Measurements from ENCODE around the gene LPP. TPM values are rescaled to one million over a fixed set of nuclear protein-coding genes. Genes with fewer than 3 reads are reported as not detected.

Gene LPP
- total RNA-seq, 4 donors from 2014 or later = 56.0 to 65.7 (median 58.1) TPM

- DNase-seq (no peak), ATAC-seq (no peak)
- no peaks in the 10 kb centered on the region for H3K27me3 ChIP-seq
- in situ Hi-C loops (cut with MboI; ENCODE audit: low sequenced_read_pairs in 4 of 4) (no loop called here), intact Hi-C loops (cut with DNase I; ENCODE audit: low total_unique reads) (no loop called here)
- H3K4me1 ChIP-seq = peaks cover 30 to 32% of the 10 kb centered on the region in 2 donors
- H3K9me3 ChIP-seq = no peaks in the 10 kb centered on the region
- no peak overlapping the region for H3K4me3 ChIP-seq
- H3K36me3 ChIP-seq = no peaks in the 10 kb centered on the region
- peak overlapping the region in 1 of 4 donors; percentile 11 for H3K27ac ChIP-seq
- no peak for TF ChIP-seq POLR2A (IDR thresholded peaks at IDR 0.05)
- TF ChIP-seq CTCF (IDR thresholded peaks at IDR 0.05 in 4 of 5, conservative IDR thresholded peaks at IDR 0.05 in 1 of 5) = no peak
Measured at GRCh38 chr3:188176884-188177283, 22.9 kb downstream of the LPP start.

- Histone ChIP-seq H3K4me3 (no peak overlapping the region), H3K27me3 (no peaks in the 10 kb centered on the region), H3K27ac (peak overlapping the region; percentile 4 to 83 (median 44)), H3K36me3 (no peaks in the 10 kb centered on the region), H3K9me3 (no peaks in the 10 kb centered on the region), H3K4me1 (peaks cover 27% of the 10 kb centered on the region in 2 donors)
- in situ Hi-C loops (cut with MboI; ENCODE audit: low sequenced_read_pairs in 4 of 4) (no loop called here), intact Hi-C loops (cut with DNase I; ENCODE audit: low total_unique reads) (no loop called here)
- TF ChIP-seq CTCF (IDR thresholded peaks at IDR 0.05 in 4 of 5, conservative IDR thresholded peaks at IDR 0.05 in 1 of 5) (no peak), POLR2A (IDR thresholded peaks at IDR 0.05) (no peak)
- ATAC-seq = no peak
- DNase-seq = no peak
Measured at GRCh38 chr3:188177721-188178120, 23.8 kb downstream of the LPP start.

- Histone ChIP-seq H3K4me3 (no peak overlapping the region), H3K27ac (peak overlapping the region; percentile 69 to 83 (median 78)), H3K4me1 (peaks cover 27% of the 10 kb centered on the region in 2 donors), H3K27me3 (no peaks in the 10 kb centered on the region), H3K9me3 (no peaks in the 10 kb centered on the region), H3K36me3 (no peaks in the 10 kb centered on the region)
- no peak for DNase-seq
- ATAC-seq = no peak
- TF ChIP-seq CTCF (IDR thresholded peaks at IDR 0.05 in 4 of 5, conservative IDR thresholded peaks at IDR 0.05 in 1 of 5) = no peak
- TF ChIP-seq POLR2A (IDR thresholded peaks at IDR 0.05) = no peak
- in situ Hi-C loops (cut with MboI; ENCODE audit: low sequenced_read_pairs in 4 of 4) = no loop called here
- intact Hi-C loops (cut with DNase I; ENCODE audit: low total_unique reads) = no loop called here
Measured at GRCh38 chr3:188178293-188178936, 24.5 kb downstream of the LPP start.

- intact Hi-C loops (cut with DNase I; ENCODE audit: low total_unique reads) (no loop called here), in situ Hi-C loops (cut with MboI; ENCODE audit: low sequenced_read_pairs in 4 of 4) (no loop called here)
- Histone ChIP-seq H3K4me1 (peaks cover 28 to 35% of the 10 kb centered on the region in 2 donors), H3K36me3 (no peaks in the 10 kb centered on the region), H3K4me3 (no peak overlapping the region), H3K27ac (peak overlapping the region; percentile 69 to 83 (median 78)), H3K27me3 (no peaks in the 10 kb centered on the region), H3K9me3 (no peaks in the 10 kb centered on the region)
- peak in 4 of 5 experiments; percentile 21 to 57 (median 45) for TF ChIP-seq CTCF (IDR thresholded peaks at IDR 0.05 in 4 of 5, conservative IDR thresholded peaks at IDR 0.05 in 1 of 5)
- peak in 1 of 2 donors; percentile 12 for TF ChIP-seq POLR2A (IDR thresholded peaks at IDR 0.05)
- peak; percentile 77 to 85 for ATAC-seq
- peak; percentile 53 to 65 for DNase-seq
Measured at GRCh38 chr3:188179006-188179966, 25.3 kb downstream of the LPP start.

Measured in gastrocnemius medialis (tissue), 4 donors.